Endothelial cell of umbilical vein (primary cell): ENCODE results near the gene DLGAP1.

Source experiments
- CTCF ChIP-seq, 2 donors: IDR thresholded peaks; 1 replicate in 1 of 2; 2 replicates in 1 of 2; pipeline ENCODE4 v1.5.1; 2011; ENCODE audit warnings: low read length in 2 of 2, mild to moderate bottlenecking in 2 of 2, moderate library complexity in 2 of 2, control low read depth in 1 of 2, inconsistent platforms in 1 of 2, low read depth in 1 of 2; ENCODE audit not compliant: insufficient read depth in 1 of 2; ENCODE audit errors: extremely low read depth in 1 of 2
- EZH2 ChIP-seq: IDR thresholded peaks from 2 replicates; pipeline ENCODE4 v1.6.1; 2012; ENCODE audit warnings: borderline replicate concordance, low read depth, mild to moderate bottlenecking, moderate library complexity, low read length, inconsistent platforms; ENCODE audit not compliant: severe bottlenecking
- FOS ChIP-seq: IDR thresholded peaks from 2 replicates; pipeline ENCODE4 v1.6.1; 2011; ENCODE audit warnings: mild to moderate bottlenecking, low read length, moderate library complexity, borderline replicate concordance; ENCODE audit not compliant: insufficient read depth
- JUN ChIP-seq: IDR thresholded peaks from 2 replicates; pipeline ENCODE4 v1.6.1; 2011; ENCODE audit warnings: borderline replicate concordance, low read depth; ENCODE audit not compliant: insufficient read length, insufficient read depth
- POLR2A ChIP-seq: IDR thresholded peaks from 2 replicates; pipeline ENCODE4 v1.6.1; 2012; ENCODE audit warnings: low read depth, mild to moderate bottlenecking, control low read depth, low read length
- POLR2AphosphoS5 ChIP-seq: IDR thresholded peaks from 2 replicates; pipeline ENCODE4 v1.6.1; 2012; ENCODE audit warnings: low read depth, mild to moderate bottlenecking, control low read depth, low read length, moderate library complexity; ENCODE audit not compliant: insufficient read depth

GRCh38 chr18:3654442-3655253, 800.5 kb downstream of the DLGAP1 start:
- TF ChIP-seq JUN (no peak), CTCF (IDR thresholded peaks at IDR 0.05; ENCODE audit: extremely low read depth in 1 of 2, insufficient read depth in 1 of 2, low read depth in 1 of 2, low read length in 2 of 2) (no peak), EZH2 (no peak), POLR2AphosphoS5 (no peak), POLR2A (no peak), FOS (no peak)
